Esophagus (tissue), 2 donors: ENCODE data around the gene IL3. TPM values are rescaled to one million over a fixed set of nuclear protein-coding genes. Genes with fewer than 3 reads are reported as not detected.

Source experiments
- H3K27ac ChIP-seq, 2 donors: one replicate each; pipeline ENCODE4 v1.5.1; 2013; ENCODE audit warnings: low read depth in 2 of 2, mild to moderate bottlenecking in 2 of 2, inconsistent platforms in 1 of 2, low read length in 1 of 2, moderate library complexity in 1 of 2
- H3K27me3 ChIP-seq, 2 donors: one replicate each; pipeline ENCODE4 v1.6.1; 2013; ENCODE audit warnings: low read length in 2 of 2, control low read depth in 1 of 2, mild to moderate bottlenecking in 1 of 2; ENCODE audit not compliant: insufficient read depth in 2 of 2, control insufficient read depth in 1 of 2
- H3K36me3 ChIP-seq, 2 donors: one replicate each; pipeline ENCODE4 v1.6.1; 2013; ENCODE audit warnings: low read length in 1 of 2; ENCODE audit not compliant: control insufficient read depth in 2 of 2, insufficient read depth in 2 of 2
- H3K4me1 ChIP-seq, 2 donors: one replicate each; pipeline ENCODE4 v1.6.1; 2013; ENCODE audit warnings: low read length in 1 of 2; ENCODE audit not compliant: control insufficient read depth in 2 of 2, insufficient read depth in 2 of 2
- H3K4me3 ChIP-seq, 2 donors: one replicate each; pipeline ENCODE4 v1.5.1; 2013; ENCODE audit warnings: low read length in 2 of 2, mild to moderate bottlenecking in 2 of 2, low read depth in 1 of 2, moderate library complexity in 1 of 2
- H3K9me3 ChIP-seq, 2 donors: one replicate each; pipeline ENCODE4 v1.6.1; 2013; ENCODE audit warnings: mild to moderate bottlenecking in 2 of 2, low read depth in 1 of 2, low read length in 1 of 2, moderate library complexity in 1 of 2; ENCODE audit not compliant: control insufficient read depth in 2 of 2, insufficient read depth in 1 of 2
- WGBS, 2 donors: extraction: QIAGEN DNeasy Blood & Tissue Kit; methylation state at CpG; one replicate each; pipeline ENCODE4 v1.1.7; 2013; 5-methylcytosine and 5-hydroxymethylcytosine counted together
- polyA plus RNA-seq, 2 donors: library from polyadenylated mRNA; stranded (reverse); fragments of 200-250 nt; gene quantifications; one replicate each; pipeline ENCODE4 v1.2.3, GENCODE V29; 2013
- donor health status: healthy with polysubstance abuse.
- donor health status: Bipolar disorder and iron deficiency.

Gene IL3
- polyA plus RNA-seq, 2 donors: not detected

GRCh38 chr5:132064140-132064539, 3.7 kb downstream of the IL3 start:
- no peaks in the 10 kb centered on the region for H3K9me3 ChIP-seq

GRCh38 chr5:132064738-132065331, 4.4 kb downstream of the IL3 start:
- Histone ChIP-seq H3K4me3 (no peak overlapping the region), H3K4me1 (peaks cover 0 to 4% of the 10 kb centered on the region in 2 donors), H3K27ac (no peak overlapping the region), H3K9me3 (no peaks in the 10 kb centered on the region), H3K36me3 (no peaks in the 10 kb centered on the region), H3K27me3 (no peaks in the 10 kb centered on the region)
- WGBS, 2 donors: 79 to 81% methylated on average over 11 of the region's 11 CpGs

More at GRCh38 chr5:132064140-132064539, 3.7 kb downstream of the IL3 start:
- WGBS, 2 donors: 68 to 70% methylated on average over 5 of the region's 5 CpGs
- no peaks in the 10 kb centered on the region for H3K27me3 ChIP-seq
- H3K36me3 ChIP-seq: no peaks in the 10 kb centered on the region
- H3K4me3 ChIP-seq: no peak overlapping the region
- H3K4me1 ChIP-seq: peaks cover 0 to 4% of the 10 kb centered on the region in 2 donors
- H3K27ac ChIP-seq: no peak overlapping the region

GRCh38 chr5:132065351-132065937, 5.0 kb downstream of the IL3 start:
- WGBS, 2 donors: 55 to 60% methylated on average over 4 of the region's 4 CpGs
- Histone ChIP-seq H3K27me3 (no peaks in the 10 kb centered on the region), H3K4me1 (peaks cover 0 to 4% of the 10 kb centered on the region in 2 donors), H3K36me3 (no peaks in the 10 kb centered on the region), H3K4me3 (no peak overlapping the region), H3K27ac (no peak overlapping the region), H3K9me3 (no peaks in the 10 kb centered on the region)

- Histone ChIP-seq H3K4me3 (no peak overlapping the region), H3K27me3 (no peaks in the 10 kb centered on the region), H3K9me3 (no peaks in the 10 kb centered on the region), H3K36me3 (no peaks in the 10 kb centered on the region), H3K4me1 (peaks cover 0 to 4% of the 10 kb centered on the region in 2 donors), H3K27ac (no peak overlapping the region)
- 83 to 94% methylated on average over 13 of the region's 13 CpGs for WGBS, 2 donors
These were observed 5.7 kb downstream of the IL3 start for GRCh38 chr5:132065951-132066701.

GRCh38 chr5:132066871-132067270, 6.4 kb downstream of the IL3 start:
- H3K9me3 ChIP-seq: no peaks in the 10 kb centered on the region
- H3K4me3 ChIP-seq: no peak overlapping the region
- H3K4me1 ChIP-seq: peaks cover 0 to 4% of the 10 kb centered on the region in 2 donors
- no peak overlapping the region for H3K27ac ChIP-seq
- H3K36me3 ChIP-seq: no peaks in the 10 kb centered on the region
- WGBS, 2 donors: 92 to 93% methylated on average over 4 of the region's 4 CpGs
- no peaks in the 10 kb centered on the region for H3K27me3 ChIP-seq

GRCh38 chr5:132067451-132067850, 7.0 kb downstream of the IL3 start:
- Histone ChIP-seq H3K9me3 (no peaks in the 10 kb centered on the region), H3K27me3 (no peaks in the 10 kb centered on the region), H3K4me3 (no peak overlapping the region), H3K36me3 (no peaks in the 10 kb centered on the region), H3K27ac (no peak overlapping the region), H3K4me1 (peaks cover 0 to 4% of the 10 kb centered on the region in 2 donors)
- 91 to 93% methylated on average over 11 of the region's 11 CpGs for WGBS, 2 donors

- Histone ChIP-seq H3K27ac (no peak overlapping the region), H3K4me3 (no peak overlapping the region), H3K27me3 (no peaks in the 10 kb centered on the region), H3K36me3 (no peaks in the 10 kb centered on the region), H3K4me1 (peaks cover 0 to 4% of the 10 kb centered on the region in 2 donors), H3K9me3 (no peaks in the 10 kb centered on the region)
- WGBS, 2 donors: 82 to 86% methylated on average over 13 of the region's 13 CpGs
These were observed 7.7 kb downstream of the IL3 start for GRCh38 chr5:132067941-132068808.

GRCh38 chr5:132069561-132069960, 9.1 kb downstream of the IL3 start:
- no peaks in the 10 kb centered on the region for H3K27me3 ChIP-seq
- no peak overlapping the region for H3K4me3 ChIP-seq
- no peaks in the 10 kb centered on the region for H3K36me3 ChIP-seq
- no peaks in the 10 kb centered on the region for H3K9me3 ChIP-seq
- WGBS, 2 donors: 88 to 93% methylated on average over 10 of the region's 10 CpGs
- H3K4me1 ChIP-seq: peaks cover 5 to 6% of the 10 kb centered on the region in 2 donors
- H3K27ac ChIP-seq: no peak overlapping the region

GRCh38 chr5:132069994-132070393, 9.5 kb downstream of the IL3 start:
- 93 to 95% methylated on average over 3 of the region's 3 CpGs for WGBS, 2 donors
- no peaks in the 10 kb centered on the region for H3K36me3 ChIP-seq
- no peak overlapping the region for H3K4me3 ChIP-seq
- H3K27me3 ChIP-seq: no peaks in the 10 kb centered on the region
- peaks cover 7 to 10% of the 10 kb centered on the region in 2 donors for H3K4me1 ChIP-seq
- no peaks in the 10 kb centered on the region for H3K9me3 ChIP-seq
- H3K27ac ChIP-seq: no peak overlapping the region
